ENCODE measurements around the gene VAV2. TPM values are rescaled to one million over a fixed set of nuclear protein-coding genes. Genes with fewer than 3 reads are reported as not detected.

VAV2 gene
- total and polyA plus RNA-seq, 12 donors = 3.3 to 96.2 (median 31.2) TPM

DNA sequence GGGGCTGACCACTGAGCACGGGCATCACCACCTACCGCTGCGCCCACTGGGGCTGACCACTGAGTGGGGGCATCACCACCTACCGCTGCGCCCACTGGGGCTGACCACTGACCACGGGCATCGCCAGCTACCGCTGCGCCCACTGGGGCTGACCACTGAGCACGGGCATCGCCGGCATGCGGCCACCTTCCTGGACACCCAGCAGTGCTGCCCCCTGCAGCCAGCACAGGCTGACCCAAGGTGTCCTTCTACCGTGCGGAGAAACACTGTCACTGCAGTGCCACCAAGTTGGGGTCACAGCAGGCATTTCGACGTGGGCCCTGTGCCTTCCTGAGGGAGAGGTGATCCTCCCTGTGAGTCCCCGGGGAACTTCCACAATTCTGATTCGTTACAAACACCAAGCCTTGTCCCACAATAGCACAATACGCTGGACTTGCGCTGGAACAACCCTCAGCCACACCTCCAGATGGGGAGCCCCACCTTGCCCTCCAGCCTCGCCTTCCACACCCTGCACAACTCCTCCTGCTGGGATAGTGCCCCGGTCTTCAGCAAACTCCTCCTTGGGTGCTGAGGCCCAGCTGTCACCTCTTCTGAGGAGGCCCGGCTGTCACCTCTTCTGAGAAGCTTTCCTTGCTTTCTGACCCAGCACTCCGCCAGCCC is 163.7 kb downstream of the VAV2 start:
- H3K9me3 ChIP-seq (replicated peaks in 1 of 3) = no peaks in the 10 kb centered on the region
- no peak overlapping the region for H3K27ac ChIP-seq
- intact Hi-C loops (cut with DNase I) = no loop called here
- 92 to 97% (median 94%) methylated on average over 5 to 18 of the region's 25 CpGs for WGBS, 4 donors
- no peaks in the 10 kb centered on the region for H3K36me3 ChIP-seq (replicated peaks in 1 of 2)
- DNase-seq = no peak
- H3K4me3 ChIP-seq = no peak overlapping the region
- peaks cover 0 to 13% of the 10 kb centered on the region in 2 donors for H3K4me1 ChIP-seq (replicated peaks in 1 of 2)
- no peaks in the 10 kb centered on the region for H3K27me3 ChIP-seq
- TF ChIP-seq POLR2A (IDR thresholded peaks at IDR 0.05) = no peak
- TF ChIP-seq, protein P1, sequence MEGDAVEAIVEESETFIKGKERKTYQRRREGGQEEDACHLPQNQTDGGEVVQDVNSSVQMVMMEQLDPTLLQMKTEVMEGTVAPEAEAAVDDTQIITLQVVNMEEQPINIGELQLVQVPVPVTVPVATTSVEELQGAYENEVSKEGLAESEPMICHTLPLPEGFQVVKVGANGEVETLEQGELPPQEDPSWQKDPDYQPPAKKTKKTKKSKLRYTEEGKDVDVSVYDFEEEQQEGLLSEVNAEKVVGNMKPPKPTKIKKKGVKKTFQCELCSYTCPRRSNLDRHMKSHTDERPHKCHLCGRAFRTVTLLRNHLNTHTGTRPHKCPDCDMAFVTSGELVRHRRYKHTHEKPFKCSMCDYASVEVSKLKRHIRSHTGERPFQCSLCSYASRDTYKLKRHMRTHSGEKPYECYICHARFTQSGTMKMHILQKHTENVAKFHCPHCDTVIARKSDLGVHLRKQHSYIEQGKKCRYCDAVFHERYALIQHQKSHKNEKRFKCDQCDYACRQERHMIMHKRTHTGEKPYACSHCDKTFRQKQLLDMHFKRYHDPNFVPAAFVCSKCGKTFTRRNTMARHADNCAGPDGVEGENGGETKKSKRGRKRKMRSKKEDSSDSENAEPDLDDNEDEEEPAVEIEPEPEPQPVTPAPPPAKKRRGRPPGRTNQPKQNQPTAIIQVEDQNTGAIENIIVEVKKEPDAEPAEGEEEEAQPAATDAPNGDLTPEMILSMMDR (IDR thresholded peaks at IDR 0.05) = no peak

GRCh38 chr9:133826289-133827085 is 165.6 kb downstream of the VAV2 start:
- peak in 1 of 7 donors; percentile 79 for DNase-seq
- intact Hi-C loops (cut with DNase I) = no loop called here
- no peaks in the 10 kb centered on the region for H3K27me3 ChIP-seq
- H3K9me3 ChIP-seq (replicated peaks in 1 of 3) = no peaks in the 10 kb centered on the region
- TF ChIP-seq POLR2A (IDR thresholded peaks at IDR 0.05) = no peak
- TF ChIP-seq, protein P1 (IDR thresholded peaks at IDR 0.05) = no peak
- H3K4me1 ChIP-seq (replicated peaks in 1 of 2) = peaks cover 0 to 13% of the 10 kb centered on the region in 2 donors
- 75 to 81% (median 76%) methylated on average over 12 to 22 of the region's 22 CpGs for WGBS, 4 donors
- peak overlapping the region in 2 of 5 donors; percentile 34 to 49 for H3K27ac ChIP-seq
- H3K36me3 ChIP-seq (replicated peaks in 1 of 2) = no peaks in the 10 kb centered on the region
- no peak overlapping the region for H3K4me3 ChIP-seq

DNA sequence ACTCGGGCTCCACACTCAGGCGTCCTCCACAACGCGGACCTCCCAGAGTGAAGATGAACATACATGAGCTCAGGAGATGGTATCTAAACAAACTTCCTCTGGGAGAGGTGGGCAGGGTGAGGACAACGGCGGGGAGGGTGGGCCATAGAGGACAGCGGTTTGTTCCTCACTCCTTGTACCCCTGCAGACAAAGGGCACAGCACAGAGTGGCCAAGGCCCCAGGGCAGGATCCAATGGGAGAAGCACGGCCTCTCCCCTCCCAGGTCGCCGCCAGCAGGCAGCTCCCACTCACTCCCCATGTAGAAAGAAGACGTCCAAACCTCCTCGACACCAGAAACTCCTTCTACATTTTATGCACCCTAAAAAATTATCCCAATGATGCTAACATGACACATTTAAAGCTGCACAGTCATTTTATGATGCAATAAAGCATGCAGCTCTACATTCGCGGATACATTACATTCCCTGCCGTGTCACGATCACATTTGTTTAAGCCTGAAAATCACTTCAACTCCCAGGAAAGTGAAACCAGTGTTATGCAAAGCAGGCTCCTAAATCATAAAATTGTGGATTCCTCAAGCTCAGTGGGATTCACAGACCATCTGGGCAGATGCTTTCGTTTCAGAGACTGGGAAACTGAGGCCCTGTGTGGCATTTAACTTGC is 166.4 kb downstream of the VAV2 start:
- no peaks in the 10 kb centered on the region for H3K36me3 ChIP-seq (replicated peaks in 1 of 2)
- DNase-seq = no peak
- no peaks in the 10 kb centered on the region for H3K27me3 ChIP-seq
- TF ChIP-seq, protein P1 (IDR thresholded peaks at IDR 0.05) = no peak
- no peak for TF ChIP-seq POLR2A (IDR thresholded peaks at IDR 0.05)
- peak overlapping the region in 2 of 5 donors; percentile 34 to 49 for H3K27ac ChIP-seq
- intact Hi-C loops (cut with DNase I) = no loop called here
- H3K9me3 ChIP-seq (replicated peaks in 1 of 3) = no peaks in the 10 kb centered on the region
- no peak overlapping the region for H3K4me3 ChIP-seq
- WGBS, 4 donors = 77 to 94% (median 84%) methylated on average over 13 to 17 of the region's 17 CpGs
- peaks cover 0 to 13% of the 10 kb centered on the region in 2 donors for H3K4me1 ChIP-seq (replicated peaks in 1 of 2)

GRCh38 chr9:133824802-133825186 is 167.3 kb downstream of the VAV2 start:
- 76 to 90% (median 84%) methylated on average over 10 to 15 of the region's 15 CpGs; no CpG with 5 or more reads in 1 of the 4 donors for WGBS, 4 donors
- Histone ChIP-seq H3K27me3 (no peaks in the 10 kb centered on the region), H3K4me3 (no peak overlapping the region), H3K9me3 (replicated peaks in 1 of 3) (no peaks in the 10 kb centered on the region), H3K4me1 (replicated peaks in 1 of 2) (peaks cover 0 to 13% of the 10 kb centered on the region in 2 donors), H3K36me3 (replicated peaks in 1 of 2) (no peaks in the 10 kb centered on the region), H3K27ac (no peak overlapping the region)
- intact Hi-C loops (cut with DNase I) = no loop called here
- TF ChIP-seq, protein P1 (IDR thresholded peaks at IDR 0.05) = no peak
- no peak for TF ChIP-seq POLR2A (IDR thresholded peaks at IDR 0.05)
- DNase-seq = no peak

All from adrenal gland (tissue), 12 donors.